Suprapubic skin (tissue), 4 donors: ENCODE results near the gene RUFY1.
"Not testable (repeated sequence)": the region's sequence is repeated elsewhere in the genome, so short reads cannot be mapped to it uniquely, and the experiment has no call there.

Experiments
- EP300 ChIP-seq: sonication (generic); formaldehyde crosslinking; IDR thresholded peaks from one replicate; pipeline ENCODE4 v1.6.1; 2017; ENCODE audit warnings: antibody characterized with exemption
- POLR2A ChIP-seq, 2 donors: fragments of 450-650 bp; IDR thresholded peaks; one replicate each; pipeline ENCODE4 v1.6.1; 2017; ENCODE audit warnings: antibody characterized with exemption in 2 of 2, mild to moderate bottlenecking in 2 of 2, moderate library complexity in 2 of 2
- POLR2AphosphoS5 ChIP-seq, 3 donors: sonication (generic); formaldehyde crosslinking; IDR thresholded peaks; one replicate each; pipeline ENCODE4 v1.6.1; 2017; ENCODE audit warnings: antibody characterized with exemption in 3 of 3
- TF ChIP-seq, protein P1 (sequence below), 2 donors: fragments of 200-600 bp in 1 of 2; fragments of 450-650 bp in 1 of 2; sonication (generic) in 1 of 2; IDR thresholded peaks; one replicate each; pipeline ENCODE4 v1.5.1; 2016 to 2019; ENCODE audit warnings: antibody characterized with exemption in 2 of 2, mild to moderate bottlenecking in 1 of 2, moderate library complexity in 1 of 2

GRCh38 chr5:179518369-179518768, 32.0 kb upstream of the RUFY1 start:
- not testable (repeated sequence) for TF ChIP-seq EP300; POLR2A (IDR thresholded peaks at IDR 0.05); POLR2AphosphoS5 (IDR thresholded peaks at IDR 0.05)
- TF ChIP-seq, protein P1, sequence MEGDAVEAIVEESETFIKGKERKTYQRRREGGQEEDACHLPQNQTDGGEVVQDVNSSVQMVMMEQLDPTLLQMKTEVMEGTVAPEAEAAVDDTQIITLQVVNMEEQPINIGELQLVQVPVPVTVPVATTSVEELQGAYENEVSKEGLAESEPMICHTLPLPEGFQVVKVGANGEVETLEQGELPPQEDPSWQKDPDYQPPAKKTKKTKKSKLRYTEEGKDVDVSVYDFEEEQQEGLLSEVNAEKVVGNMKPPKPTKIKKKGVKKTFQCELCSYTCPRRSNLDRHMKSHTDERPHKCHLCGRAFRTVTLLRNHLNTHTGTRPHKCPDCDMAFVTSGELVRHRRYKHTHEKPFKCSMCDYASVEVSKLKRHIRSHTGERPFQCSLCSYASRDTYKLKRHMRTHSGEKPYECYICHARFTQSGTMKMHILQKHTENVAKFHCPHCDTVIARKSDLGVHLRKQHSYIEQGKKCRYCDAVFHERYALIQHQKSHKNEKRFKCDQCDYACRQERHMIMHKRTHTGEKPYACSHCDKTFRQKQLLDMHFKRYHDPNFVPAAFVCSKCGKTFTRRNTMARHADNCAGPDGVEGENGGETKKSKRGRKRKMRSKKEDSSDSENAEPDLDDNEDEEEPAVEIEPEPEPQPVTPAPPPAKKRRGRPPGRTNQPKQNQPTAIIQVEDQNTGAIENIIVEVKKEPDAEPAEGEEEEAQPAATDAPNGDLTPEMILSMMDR (IDR thresholded peaks at IDR 0.05): not testable (repeated sequence)
